Measurements from ENCODE around the gene LILRB5.
"Not testable (repeated sequence)": the region's sequence is repeated elsewhere in the genome, so short reads cannot be mapped to it uniquely, and the experiment has no call there.

Gene LILRB5

GRCh38 chr19:54240372-54241336 lies 16.4 kb downstream of the LILRB5 start:
- not testable (repeated sequence) for DNase-seq

- DNase-seq = not testable (repeated sequence)
These were observed 17.3 kb downstream of the LILRB5 start for GRCh38 chr19:54239491-54240371.

GRCh38 chr19:54233941-54234340 lies 23.1 kb downstream of the LILRB5 start:
- DNase-seq = no peak

- peak; percentile 76 for DNase-seq
These were observed 25.8 kb downstream of the LILRB5 start for GRCh38 chr19:54231077-54231931.

GRCh38 chr19:54230031-54230430 lies 27.0 kb downstream of the LILRB5 start:
- no peak for DNase-seq

GRCh38 chr19:54229146-54229545 lies 27.9 kb downstream of the LILRB5 start:
- no peak for DNase-seq

GRCh38 chr19:54224619-54225018 lies 32.5 kb downstream of the LILRB5 start:
- DNase-seq = not testable (repeated sequence)

- DNase-seq = not testable (repeated sequence)
These were observed 33.2 kb downstream of the LILRB5 start for GRCh38 chr19:54223937-54224281.

- not testable (repeated sequence) for DNase-seq
These were observed 33.7 kb downstream of the LILRB5 start for GRCh38 chr19:54223277-54223936.

GRCh38 chr19:54222474-54223276 lies 34.4 kb downstream of the LILRB5 start, which contains the start of gene LILRB3:
TSS of gene LILRB3 (minus strand) at chr19:54223007. CDS start at chr19:54222976, 31 bp downstream.
- not testable (repeated sequence) for DNase-seq

- not testable (repeated sequence) for DNase-seq
These were observed 35.1 kb downstream of the LILRB5 start for GRCh38 chr19:54221947-54222346.

- not testable (repeated sequence) for DNase-seq
These were observed 37.4 kb downstream of the LILRB5 start for GRCh38 chr19:54219702-54220101.

- DNase-seq = no peak
These were observed 38.0 kb downstream of the LILRB5 start for GRCh38 chr19:54218960-54219661.

GRCh38 chr19:54218259-54218658 lies 38.8 kb downstream of the LILRB5 start:
- DNase-seq = no peak

- not testable (repeated sequence) for DNase-seq
These were observed 39.4 kb downstream of the LILRB5 start for GRCh38 chr19:54217517-54218247.

GRCh38 chr19:54216869-54217268 lies 40.2 kb downstream of the LILRB5 start:
- no peak for DNase-seq

- not testable (repeated sequence) for DNase-seq
These were observed 42.3 kb downstream of the LILRB5 start for GRCh38 chr19:54214734-54215133.

- DNase-seq = not testable (repeated sequence)
These were observed 42.9 kb downstream of the LILRB5 start for GRCh38 chr19:54214217-54214616.

GRCh38 chr19:54211235-54211634 lies 45.8 kb downstream of the LILRB5 start:
- DNase-seq = no peak

Data from activated CD4-positive, alpha-beta T cell treated with anti-CD3 and anti-CD28 coated beads for 1 hour (primary cell).